IMR-90 (cell line): ENCODE measurements around the gene RPLP1. TPM values are rescaled to one million over a fixed set of nuclear protein-coding genes. Genes with fewer than 3 reads are reported as not detected.

ENCODE experiments used
- ATAC-seq: fragments of 200-7000 bp; cut with Tn5 transposase; 2 replicates; pipeline ENCODE4 v1.9.1; 2020; ENCODE audit warnings: low read depth, mild to moderate bottlenecking, moderate library complexity
- BruUV-seq: library from RNA; stranded (reverse); fragments of 400-500 nt; replicated peaks from 2 replicates; lab custom pipeline; 2021; lab: Mats Ljungman, UMichigan
- CTCF ChIA-PET: fragments of 300-600 bp; formaldehyde crosslinking; extraction: SDS; loops from one replicate; lab custom pipeline; 2021; ENCODE audit warnings: antibody characterized with exemption; lab: Yijun Ruan, JAX
- POLR2A ChIA-PET: fragments of 300-600 bp; sonication (Branson Sonifier 250); formaldehyde crosslinking; loops from one replicate; lab custom pipeline; 2022; ENCODE audit warnings: antibody characterized with exemption; ENCODE audit not compliant: unreplicated experiment; lab: Charles Lee
- DNase-seq: peaks from one replicate; pipeline ENCODE4 v3.0.0; 2013
- H2AFZ ChIP-seq: replicated peaks from 2 replicates; pipeline ENCODE3; 2013; ENCODE audit warnings: low read length, mild to moderate bottlenecking; ENCODE audit not compliant: poor library complexity
- H2AK5ac ChIP-seq: 2 replicates; pipeline ENCODE4 v1.6.1; 2013; ENCODE audit warnings: low read depth, low read length, inconsistent platforms
- H2AK9ac ChIP-seq: replicated peaks from 2 replicates; pipeline ENCODE3; 2013; ENCODE audit warnings: mild to moderate bottlenecking, low read depth, low read length, moderate library complexity; ENCODE audit not compliant: poor library complexity
- H2BK120ac ChIP-seq: 2 replicates; pipeline ENCODE4 v1.6.1; 2013; ENCODE audit warnings: low read depth, low read length, inconsistent platforms
- H2BK15ac ChIP-seq: 3 replicates; pipeline ENCODE4 v1.6.1; 2013; ENCODE audit warnings: low read depth, low read length, inconsistent platforms
- H2BK20ac ChIP-seq: 2 replicates; pipeline ENCODE4 v1.6.1; 2013; ENCODE audit warnings: low read depth, mild to moderate bottlenecking, inconsistent platforms, low read length, moderate library complexity
- H2BK5ac ChIP-seq: 2 replicates; pipeline ENCODE4 v1.6.1; 2013; ENCODE audit warnings: mild to moderate bottlenecking, low read depth, low read length, inconsistent platforms; ENCODE audit not compliant: poor library complexity, severe bottlenecking
- H3K14ac ChIP-seq: replicated peaks from 2 replicates; pipeline ENCODE4 v1.6.1; 2013; ENCODE audit warnings: low read depth, low read length, inconsistent platforms
- H3K18ac ChIP-seq: 2 replicates; pipeline ENCODE4 v1.6.1; 2013; ENCODE audit warnings: low read depth, low read length, control low read depth
- H3K23ac ChIP-seq: 2 replicates; pipeline ENCODE4 v1.6.1; 2013; ENCODE audit warnings: low read depth, low read length, inconsistent platforms
- H3K27ac ChIP-seq: 2 replicates; pipeline ENCODE4 v1.5.1; 2013; ENCODE audit warnings: mild to moderate bottlenecking, control low read depth, low read length; ENCODE audit not compliant: insufficient read depth
- H3K27me3 ChIP-seq: 2 replicates; pipeline ENCODE4 v1.6.1; 2013; ENCODE audit warnings: low read length; ENCODE audit not compliant: control insufficient read depth, insufficient read depth
- H3K36me3 ChIP-seq: 2 replicates; pipeline ENCODE4 v1.6.1; 2013; ENCODE audit warnings: low read length, mixed read lengths; ENCODE audit not compliant: control insufficient read depth, insufficient read depth
- H3K4ac ChIP-seq: 2 replicates; pipeline ENCODE4 v1.6.1; 2013; ENCODE audit warnings: low read depth, low read length, inconsistent platforms
- H3K4me1 ChIP-seq: 2 replicates; pipeline ENCODE4 v1.6.1; 2013; ENCODE audit warnings: low read length, mixed read lengths; ENCODE audit not compliant: control insufficient read depth, insufficient read depth
- H3K4me2 ChIP-seq: 2 replicates; pipeline ENCODE4 v1.6.1; 2013; ENCODE audit warnings: low read depth, mild to moderate bottlenecking, control low read depth, low read length, moderate library complexity
- H3K4me3 ChIP-seq: 2 replicates; pipeline ENCODE4 v1.5.1; 2013; ENCODE audit warnings: low read depth, mild to moderate bottlenecking, control low read depth, low read length, moderate library complexity; ENCODE audit not compliant: insufficient read depth
- H3K56ac ChIP-seq: 2 replicates; pipeline ENCODE4 v1.6.1; 2013; ENCODE audit warnings: low read length, inconsistent platforms; ENCODE audit not compliant: insufficient read depth; ENCODE audit errors: extremely low read depth
- H3K79me1 ChIP-seq, 2 experiments: 2 replicates each; pipeline ENCODE4 v1.6.1; 2013; ENCODE audit warnings: low read length in 2 of 2, inconsistent platforms in 1 of 2, low read depth in 1 of 2
- H3K9ac ChIP-seq: 2 replicates; pipeline ENCODE4 v1.6.1; 2013; ENCODE audit warnings: low read depth, low read length, control low read depth
- H3K9me1 ChIP-seq: 2 replicates; pipeline ENCODE4 v1.6.1; 2013; ENCODE audit warnings: low read length, inconsistent platforms; ENCODE audit not compliant: insufficient read depth
- H3K9me3 ChIP-seq: 2 replicates; pipeline ENCODE4 v1.6.1; 2013; ENCODE audit warnings: low read length; ENCODE audit not compliant: control insufficient read depth, insufficient read depth
- H4K20me1 ChIP-seq: 2 replicates; pipeline ENCODE4 v1.6.1; 2013; ENCODE audit warnings: low read length, inconsistent platforms; ENCODE audit not compliant: insufficient read depth
- H4K5ac ChIP-seq: 2 replicates; pipeline ENCODE4 v1.6.1; 2013; ENCODE audit warnings: mild to moderate bottlenecking, low read depth, low read length, control low read depth
- H4K8ac ChIP-seq, 2 experiments: 2 replicates each; pipeline ENCODE4 v1.6.1; 2013; ENCODE audit warnings: low read depth in 2 of 2, low read length in 2 of 2, control low read depth in 1 of 2, inconsistent platforms in 1 of 2
- H4K91ac ChIP-seq: 2 replicates; pipeline ENCODE4 v1.6.1; 2013; ENCODE audit warnings: low read depth, low read length, inconsistent platforms; ENCODE audit not compliant: insufficient read depth
- CEBPB ChIP-seq: IDR thresholded peaks from 2 replicates; pipeline ENCODE4 v1.6.1; 2012; ENCODE audit warnings: low read depth, low read length, improper control_type of control experiment
- CHD1 ChIP-seq: IDR thresholded peaks from 2 replicates; pipeline ENCODE4 v1.6.1; 2012; ENCODE audit warnings: low read depth, low read length, improper control_type of control experiment
- CTCF ChIP-seq: conservative IDR thresholded peaks from 2 replicates; pipeline ENCODE4 v1.5.1; 2012; ENCODE audit warnings: mild to moderate bottlenecking, low read depth, low read length, improper control_type of control experiment
- MAZ ChIP-seq: IDR thresholded peaks from 2 replicates; pipeline ENCODE4 v1.6.1; 2012; ENCODE audit warnings: low read depth, mild to moderate bottlenecking, low read length, improper control_type of control experiment, moderate library complexity, borderline replicate concordance
- NFE2L2 ChIP-seq: fragments of 150-350 bp; IDR thresholded peaks from 2 replicates; pipeline ENCODE4 v1.6.1; 2016; ENCODE audit warnings: low read depth, mild to moderate bottlenecking, low read length
- POLR2A ChIP-seq: IDR thresholded peaks from 2 replicates; pipeline ENCODE4 v1.6.1; 2012; ENCODE audit warnings: mild to moderate bottlenecking, low read depth, low read length
- USF2 ChIP-seq: fragments of 150-350 bp; IDR thresholded peaks from 2 replicates; pipeline ENCODE4 v1.6.1; 2017; ENCODE audit warnings: mild to moderate bottlenecking, antibody characterized with exemption, low read length, low read depth
- WGBS, 2 experiments: methylation state at CpG; one replicate each; pipeline versions ENCODE4 v1.1.5 to v1.1.7; 2013; ENCODE audit warnings: missing lambda C conversion rate in 2 of 2; ENCODE audit not compliant: insufficient read length in 1 of 2; ENCODE audit errors: extremely low coverage in 2 of 2; 5-methylcytosine and 5-hydroxymethylcytosine counted together
- dilution Hi-C: fragments of 300-500 bp; cut with HindIII; formaldehyde crosslinking; loops from one replicate; pipeline ENCODE4 v1.14.3; 2018; ENCODE audit warnings: low sequenced_read_pairs; ENCODE audit not compliant: unreplicated experiment
- in situ Hi-C: fragments of 300-500 bp; cut with MboI; formaldehyde crosslinking; loops from 3 replicates; pipeline ENCODE4 v1.14.3; 2019; ENCODE audit warnings: low sequenced_read_pairs, inconsistent platforms, mixed read lengths
- intact Hi-C: fragments of 100-400 bp; cut with micrococcal nuclease; formaldehyde crosslinking; loops from 2 replicates; pipeline ENCODE4 v1.10.0; 2022
- polyA plus RNA-seq, 3 experiments: library from polyadenylated mRNA; depleted of rRNA; stranded (reverse); fragments of >200 nt; gene quantifications; 2 replicates each; pipeline ENCODE4 v1.2.3, GENCODE V29; 2012; ENCODE audit warnings: low replicate concordance in 1 of 3
- total RNA-seq: library from RNA; depleted of rRNA; stranded (reverse); fragments of >200 nt; gene quantifications from 2 replicates; pipeline ENCODE4 v1.2.3, GENCODE V29; 2012

Gene RPLP1
- total and polyA plus RNA-seq, 2 of the 4 experiments (the other 2 are of a cell fraction): 97.0 to 1,440 TPM

GRCh38 chr15:69489073-69489571 lies 36.5 kb downstream of the RPLP1 start:
- no peak overlapping the region for H3K9ac ChIP-seq
- no peak overlapping the region for H3K4ac ChIP-seq
- no peak overlapping the region for H2AK9ac ChIP-seq
- no peak overlapping the region for H3K27ac ChIP-seq
- no peak overlapping the region for H2AK5ac ChIP-seq
- H4K8ac ChIP-seq: no peak overlapping the region
- peaks cover 3% of the 10 kb centered on the region for H3K9me3 ChIP-seq
- H2BK20ac ChIP-seq: no peak overlapping the region
- WGBS, 2 experiments: no CpG with 5 or more reads among the region's 3 CpGs
- H4K20me1 ChIP-seq: no peaks in the 10 kb centered on the region
- no peak overlapping the region for H3K4me2 ChIP-seq
- H3K36me3 ChIP-seq: no peaks in the 10 kb centered on the region
- H3K56ac ChIP-seq: no peak overlapping the region
- no peak for DNase-seq
- no peak overlapping the region for H2BK5ac ChIP-seq
- H4K5ac ChIP-seq: no peak overlapping the region
- H3K4me3 ChIP-seq: no peak overlapping the region
- H3K4me1 ChIP-seq: no peaks in the 10 kb centered on the region
- no TSS peak for BruUV-seq
- H3K27me3 ChIP-seq: peaks cover 55% of the 10 kb centered on the region
- no peak for ATAC-seq
- POLR2A ChIA-PET: no interaction called here
- H3K79me1 ChIP-seq: no peaks in the 10 kb centered on the region
- dilution Hi-C loops: no loop called here
- in situ Hi-C loops: no loop called here
- no peak overlapping the region for H2BK15ac ChIP-seq
- H2AFZ ChIP-seq: no peak overlapping the region
- H3K18ac ChIP-seq: no peak overlapping the region
- intact Hi-C loops: loop anchor here (10.0 kb wide), 1 partner anchor 156 kb away; no protein-coding TSS in a partner anchor
- H2BK120ac ChIP-seq: no peak overlapping the region
- TF ChIP-seq CTCF (no peak), MAZ (no peak), CHD1 (no peak), NFE2L2 (no peak), USF2 (no peak), CEBPB (no peak), POLR2A (no peak)
- no peaks in the 10 kb centered on the region; the same call in 1 of the 2 replicates for H3K9me1 ChIP-seq
- no peak overlapping the region for H3K23ac ChIP-seq
- H4K91ac ChIP-seq: no peak overlapping the region
- no peak overlapping the region for H3K14ac ChIP-seq
- CTCF ChIA-PET: no interaction called here
